Kidney epithelial cell (primary cell): ENCODE results near the gene PDE4C. TPM values are rescaled to one million over a fixed set of nuclear protein-coding genes. Genes with fewer than 3 reads are reported as not detected.

Experiments
- DNase-seq: peaks from one replicate; pipeline ENCODE4 v3.0.0-alpha.2; 2010; ENCODE audit warnings: low read depth
- H3K27me3 ChIP-seq: 2 replicates; pipeline ENCODE4 v1.6.0; 2011; ENCODE audit warnings: low read length; ENCODE audit not compliant: control insufficient read depth, insufficient read depth
- H3K36me3 ChIP-seq: 2 replicates; pipeline ENCODE4 v1.5.1; 2011; ENCODE audit warnings: low read length; ENCODE audit not compliant: control insufficient read depth, insufficient read depth
- H3K4me3 ChIP-seq: 2 replicates; pipeline ENCODE4 v1.5.1; 2011; ENCODE audit warnings: low read depth, mild to moderate bottlenecking, control low read depth, low read length
- total RNA-seq: library from RNA; depleted of rRNA; stranded (reverse); fragments of >200 nt; gene quantifications from 2 replicates; pipeline ENCODE4 v1.2.3, GENCODE V29; 2015
- TF ChIP-seq, protein P1 (sequence below): IDR thresholded peaks from 2 replicates; pipeline ENCODE4 v1.5.1; 2011; ENCODE audit warnings: mild to moderate bottlenecking, moderate library complexity, low read length, control low read depth, inconsistent platforms; ENCODE audit not compliant: insufficient read depth, poor library complexity, severe bottlenecking

The PDE4C gene
- total RNA-seq, 1 donor from 2014 or later: 0.42 TPM

DNA sequence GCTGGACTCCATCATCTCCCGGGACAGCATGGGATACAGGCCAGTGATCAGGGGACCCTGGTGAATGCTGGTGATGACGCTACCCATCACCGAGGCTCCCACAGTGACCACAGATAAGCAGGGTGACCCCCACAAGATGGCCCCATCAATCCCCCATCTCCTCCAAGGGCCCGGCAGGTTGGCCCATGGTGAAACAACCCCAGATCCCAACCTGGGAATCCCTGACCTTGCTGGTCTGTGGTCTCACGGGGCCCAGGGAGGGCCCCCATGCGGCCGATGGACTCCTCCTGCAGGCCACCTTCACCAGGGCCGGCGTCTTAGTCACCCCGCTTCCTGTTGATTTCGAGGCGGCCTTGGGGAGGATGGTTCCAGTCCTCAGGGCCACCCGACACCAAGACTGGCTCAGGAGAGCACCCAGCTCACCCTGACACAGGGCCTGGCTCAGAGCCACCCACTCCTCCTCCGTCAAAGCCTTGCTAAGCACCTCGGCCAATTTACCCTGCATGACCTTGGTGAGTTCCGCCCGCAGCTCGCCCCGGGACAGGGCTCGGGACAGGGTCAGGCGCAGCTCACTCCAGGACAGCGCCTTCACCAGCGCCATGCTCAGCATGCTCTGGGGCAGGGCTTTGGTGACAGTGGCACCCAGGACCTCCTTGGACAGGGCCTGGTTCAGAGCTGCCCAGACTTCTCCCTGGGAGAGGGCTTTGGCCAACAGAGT lies 38.1 kb upstream of the PDE4C start:
- TF ChIP-seq, protein P1, sequence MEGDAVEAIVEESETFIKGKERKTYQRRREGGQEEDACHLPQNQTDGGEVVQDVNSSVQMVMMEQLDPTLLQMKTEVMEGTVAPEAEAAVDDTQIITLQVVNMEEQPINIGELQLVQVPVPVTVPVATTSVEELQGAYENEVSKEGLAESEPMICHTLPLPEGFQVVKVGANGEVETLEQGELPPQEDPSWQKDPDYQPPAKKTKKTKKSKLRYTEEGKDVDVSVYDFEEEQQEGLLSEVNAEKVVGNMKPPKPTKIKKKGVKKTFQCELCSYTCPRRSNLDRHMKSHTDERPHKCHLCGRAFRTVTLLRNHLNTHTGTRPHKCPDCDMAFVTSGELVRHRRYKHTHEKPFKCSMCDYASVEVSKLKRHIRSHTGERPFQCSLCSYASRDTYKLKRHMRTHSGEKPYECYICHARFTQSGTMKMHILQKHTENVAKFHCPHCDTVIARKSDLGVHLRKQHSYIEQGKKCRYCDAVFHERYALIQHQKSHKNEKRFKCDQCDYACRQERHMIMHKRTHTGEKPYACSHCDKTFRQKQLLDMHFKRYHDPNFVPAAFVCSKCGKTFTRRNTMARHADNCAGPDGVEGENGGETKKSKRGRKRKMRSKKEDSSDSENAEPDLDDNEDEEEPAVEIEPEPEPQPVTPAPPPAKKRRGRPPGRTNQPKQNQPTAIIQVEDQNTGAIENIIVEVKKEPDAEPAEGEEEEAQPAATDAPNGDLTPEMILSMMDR: no peak
- H3K36me3 ChIP-seq: no peaks in the 10 kb centered on the region
- DNase-seq: no peak
- no peaks in the 10 kb centered on the region for H3K27me3 ChIP-seq
- no peak overlapping the region for H3K4me3 ChIP-seq

DNA sequence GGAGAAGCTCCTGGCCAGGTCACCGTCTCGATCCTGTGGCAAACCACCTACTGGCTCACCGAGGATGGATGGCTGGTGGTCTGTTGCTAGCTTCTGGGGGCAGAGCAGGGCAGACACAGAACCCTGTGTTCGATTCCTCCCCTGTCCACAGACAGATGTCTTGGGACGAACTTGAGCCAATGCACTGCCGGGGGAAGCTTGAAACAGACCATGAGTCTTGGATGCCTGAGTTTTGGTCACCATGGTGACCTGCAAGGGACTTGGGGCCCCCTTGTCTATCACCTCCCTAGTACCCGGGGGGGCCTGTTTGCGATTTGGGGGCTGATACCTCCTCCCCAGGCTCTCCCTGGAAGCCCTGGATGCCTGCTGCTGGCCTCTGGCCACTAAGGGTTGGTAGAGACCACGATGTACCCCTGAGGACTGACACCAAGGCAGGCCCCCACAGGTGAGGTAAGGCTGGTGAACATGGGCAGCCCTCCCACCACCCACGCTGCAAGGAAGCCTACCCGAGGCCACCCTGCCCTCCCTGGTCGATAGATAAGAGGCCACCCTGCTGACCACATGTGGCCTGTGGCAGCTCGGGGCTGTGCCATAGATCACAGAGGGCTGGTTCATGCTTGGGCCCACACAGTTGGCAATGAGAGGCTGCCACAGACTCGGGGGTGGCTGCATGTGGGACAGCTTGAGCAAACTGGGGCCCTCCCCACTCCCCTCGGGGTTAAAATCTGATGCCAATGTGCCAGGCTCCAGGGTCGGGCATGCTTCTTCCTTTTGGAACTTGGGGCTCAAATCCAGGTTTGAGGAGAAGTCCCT lies 37.3 kb upstream of the PDE4C start:
- H3K27me3 ChIP-seq: no peaks in the 10 kb centered on the region
- TF ChIP-seq, protein P1: no peak
- no peaks in the 10 kb centered on the region for H3K36me3 ChIP-seq
- no peak for DNase-seq
- H3K4me3 ChIP-seq: no peak overlapping the region

DNA sequence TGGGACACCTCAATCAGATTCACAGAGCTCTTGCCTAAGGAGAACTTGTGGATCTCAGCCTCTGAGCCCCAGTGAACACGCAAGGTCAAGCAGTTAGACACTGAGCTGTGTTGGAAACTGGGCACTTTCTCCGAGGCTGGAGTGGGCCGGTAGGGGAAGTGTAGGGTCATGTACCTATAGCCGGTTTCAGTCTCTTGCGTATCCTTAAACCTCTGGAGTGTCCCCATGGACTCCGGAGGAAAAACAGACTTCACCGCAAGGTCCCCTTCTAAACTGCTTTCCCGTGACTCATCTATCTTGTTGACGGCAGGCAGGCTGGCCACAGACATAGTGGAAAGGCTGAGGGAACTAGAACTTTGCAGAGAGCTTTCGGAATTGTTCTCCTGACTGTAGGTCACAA lies 36.7 kb upstream of the PDE4C start:
- no peak for DNase-seq
- TF ChIP-seq, protein P1: no peak
- Histone ChIP-seq H3K27me3 (no peaks in the 10 kb centered on the region), H3K36me3 (no peaks in the 10 kb centered on the region), H3K4me3 (no peak overlapping the region)

DNA sequence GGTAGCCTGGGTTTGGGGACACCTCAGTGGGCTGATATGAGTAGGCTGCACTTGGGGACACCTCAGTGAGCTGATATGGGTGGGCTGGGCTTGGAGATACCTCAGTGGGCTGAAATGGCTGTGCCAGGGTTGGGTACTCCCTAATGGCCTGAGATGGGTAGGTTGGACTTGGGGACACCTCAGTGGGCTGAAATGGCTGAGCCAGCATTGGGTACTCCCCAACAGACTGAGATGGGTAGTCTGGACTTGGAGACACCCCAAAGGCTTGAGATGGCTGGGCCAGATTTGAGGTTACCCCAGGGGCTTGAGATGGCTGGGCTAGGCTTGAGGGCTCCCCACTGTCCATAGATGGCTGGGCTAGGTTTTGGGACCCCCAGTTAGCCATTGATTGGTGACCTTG lies 35.9 kb upstream of the PDE4C start:
- no peaks in the 10 kb centered on the region for H3K27me3 ChIP-seq
- no peak for DNase-seq
- no peaks in the 10 kb centered on the region for H3K36me3 ChIP-seq
- H3K4me3 ChIP-seq: no peak overlapping the region
- TF ChIP-seq, protein P1: no peak

DNA sequence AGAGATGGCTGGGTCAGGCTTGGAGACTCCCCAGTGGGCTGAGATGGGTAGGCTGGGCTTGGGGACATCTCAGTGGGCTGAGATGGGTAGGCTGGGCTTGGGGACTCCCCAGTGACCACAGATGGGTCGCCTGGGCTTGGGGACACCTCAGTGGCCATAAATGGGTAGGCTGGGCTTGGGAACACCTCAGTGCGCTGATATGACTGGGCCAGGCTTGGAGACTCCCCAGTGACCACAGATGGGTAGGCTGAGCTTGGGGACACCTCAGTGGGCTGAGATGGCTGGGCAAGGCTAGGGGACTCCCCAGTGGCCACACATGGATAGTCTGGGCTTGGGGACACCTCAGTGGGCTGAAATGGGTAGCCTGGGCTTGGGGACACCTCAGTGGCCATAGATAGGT lies 35.2 kb upstream of the PDE4C start:
- TF ChIP-seq, protein P1: no peak
- Histone ChIP-seq H3K36me3 (no peaks in the 10 kb centered on the region), H3K27me3 (no peaks in the 10 kb centered on the region), H3K4me3 (no peak overlapping the region)
- no peak for DNase-seq
